ENCODE data around the gene SLCO3A1.
"Not testable (repeated sequence)": the region's sequence is repeated elsewhere in the genome, so short reads cannot be mapped to it uniquely, and the experiment has no call there.

SLCO3A1 gene

GRCh38 chr15:92053753-92054316, 200.3 kb downstream of the SLCO3A1 start:
- H3K27ac ChIP-seq (replicated peaks), result no peak overlapping the region
- DNase-seq (ENCODE audit: low read depth in 1 of 2, low spot score in 1 of 2), result no peak
- no peaks in the 10 kb centered on the region for H3K27me3 ChIP-seq (ENCODE audit: insufficient read depth, poor library complexity, severe bottlenecking)
- TF ChIP-seq REST (IDR thresholded peaks at IDR 0.05; ENCODE audit: insufficient replicate concordance, low read depth) (no peak), SPI1 (IDR thresholded peaks at IDR 0.05; ENCODE audit: borderline replicate concordance, low read depth) (no peak), CTCF (IDR thresholded peaks at IDR 0.05; ENCODE audit: insufficient read depth, low read length) (peak; percentile 4)
- H3K4me3 ChIP-seq (replicated peaks; ENCODE audit: insufficient read depth, low read length), result no peak overlapping the region

- TF ChIP-seq SPI1 (IDR thresholded peaks at IDR 0.05; ENCODE audit: borderline replicate concordance, low read depth) (no peak), CTCF (IDR thresholded peaks at IDR 0.05; ENCODE audit: insufficient read depth, low read length) (no peak), REST (IDR thresholded peaks at IDR 0.05; ENCODE audit: insufficient replicate concordance, low read depth) (no peak), GABPA (IDR thresholded peaks at IDR 0.05; ENCODE audit: low read depth) (no peak), POLR2AphosphoS5 (IDR thresholded peaks at IDR 0.05; ENCODE audit: low read depth) (no peak)
- no peak for DNase-seq (ENCODE audit: low read depth in 1 of 2, low spot score in 1 of 2)
- Histone ChIP-seq H3K27me3 (ENCODE audit: insufficient read depth, poor library complexity, severe bottlenecking) (no peaks in the 10 kb centered on the region), H3K27ac (replicated peaks) (no peak overlapping the region), H3K4me3 (replicated peaks; ENCODE audit: insufficient read depth, low read length) (no peak overlapping the region)
Measured at GRCh38 chr15:92056875-92057274, 203.4 kb downstream of the SLCO3A1 start.

- no peak overlapping the region for H3K27ac ChIP-seq (replicated peaks)
- TF ChIP-seq REST (IDR thresholded peaks at IDR 0.05; ENCODE audit: insufficient replicate concordance, low read depth) (no peak), POLR2AphosphoS5 (IDR thresholded peaks at IDR 0.05; ENCODE audit: low read depth) (no peak), CTCF (IDR thresholded peaks at IDR 0.05; ENCODE audit: insufficient read depth, low read length) (no peak), SPI1 (IDR thresholded peaks at IDR 0.05; ENCODE audit: borderline replicate concordance, low read depth) (no peak), GABPA (IDR thresholded peaks at IDR 0.05; ENCODE audit: low read depth) (no peak)
- H3K27me3 ChIP-seq (ENCODE audit: insufficient read depth, poor library complexity, severe bottlenecking), result no peaks in the 10 kb centered on the region
- H3K4me3 ChIP-seq (replicated peaks; ENCODE audit: insufficient read depth, low read length), result no peak overlapping the region
- no peak for DNase-seq (ENCODE audit: low read depth in 1 of 2, low spot score in 1 of 2)
Measured at GRCh38 chr15:92059036-92059970, 205.8 kb downstream of the SLCO3A1 start.

GRCh38 chr15:92059971-92060311, 206.4 kb downstream of the SLCO3A1 start:
- H3K27me3 ChIP-seq (ENCODE audit: insufficient read depth, poor library complexity, severe bottlenecking); H3K4me3 ChIP-seq (replicated peaks; ENCODE audit: insufficient read depth, low read length); H3K27ac ChIP-seq (replicated peaks); DNase-seq (ENCODE audit: low read depth in 1 of 2, low spot score in 1 of 2): not testable (repeated sequence)

Measured in HL-60 (cell line).